MG63 (cell line): ENCODE results near the gene ANK3. TPM values are rescaled to one million over a fixed set of nuclear protein-coding genes. Genes with fewer than 3 reads are reported as not detected.

ENCODE experiments used
- DNase-seq: peaks from one replicate; pipeline ENCODE4 v3.0.0-alpha.2; 2020
- H3K27me3 ChIP-seq: fragments of 250-450 bp; sonication (Bioruptor Pico); 2 replicates; pipeline ENCODE4 v1.5.1; 2020; ENCODE audit warnings: mild to moderate bottlenecking, moderate library complexity
- H3K36me3 ChIP-seq: fragments of 250-450 bp; sonication (Bioruptor Pico); 2 replicates; pipeline ENCODE4 v1.5.1; 2020; ENCODE audit warnings: mild to moderate bottlenecking, moderate library complexity
- H3K4me3 ChIP-seq: fragments of 250-450 bp; sonication (Bioruptor Pico); 2 replicates; pipeline ENCODE4 v1.5.1; 2020; ENCODE audit warnings: mild to moderate bottlenecking, moderate library complexity
- H3K9me3 ChIP-seq: fragments of 250-450 bp; sonication (Bioruptor Pico); 2 replicates; pipeline ENCODE4 v1.5.1; 2020; ENCODE audit warnings: mild to moderate bottlenecking, moderate library complexity
- total RNA-seq: library from RNA; depleted of rRNA; stranded (reverse); fragments of >200 nt; shearing (Covaris generic); gene quantifications from 2 replicates; pipeline ENCODE4 v1.2.3, GENCODE V29; 2014; ENCODE audit warnings: low replicate concordance

Gene ANK3
- total RNA-seq, 1 experiment from 2014 or later: 1.7 TPM

DNA sequence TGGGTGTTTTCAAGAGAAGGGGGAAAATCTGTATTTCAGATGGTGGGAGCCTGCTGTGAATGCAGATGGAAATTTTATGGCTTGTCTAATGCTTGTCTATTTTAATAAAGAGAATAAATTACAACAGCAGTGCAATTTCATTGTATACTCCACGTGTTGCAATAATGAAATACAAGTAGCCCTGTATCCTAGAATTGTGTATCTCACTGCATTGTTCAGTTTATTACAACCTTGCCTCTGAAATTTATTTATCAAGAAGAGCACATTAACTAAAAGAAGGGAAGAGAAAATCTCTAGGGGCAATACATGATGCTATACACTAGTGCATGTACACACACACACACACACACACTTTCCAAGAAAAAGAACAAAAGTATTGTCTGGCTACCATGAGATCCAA, 21.8 kb downstream of the ANK3 start:
- Histone ChIP-seq H3K9me3 (no peaks in the 10 kb centered on the region), H3K27me3 (no peaks in the 10 kb centered on the region), H3K4me3 (no peak overlapping the region), H3K36me3 (no peaks in the 10 kb centered on the region)
- DNase-seq: no peak

DNA sequence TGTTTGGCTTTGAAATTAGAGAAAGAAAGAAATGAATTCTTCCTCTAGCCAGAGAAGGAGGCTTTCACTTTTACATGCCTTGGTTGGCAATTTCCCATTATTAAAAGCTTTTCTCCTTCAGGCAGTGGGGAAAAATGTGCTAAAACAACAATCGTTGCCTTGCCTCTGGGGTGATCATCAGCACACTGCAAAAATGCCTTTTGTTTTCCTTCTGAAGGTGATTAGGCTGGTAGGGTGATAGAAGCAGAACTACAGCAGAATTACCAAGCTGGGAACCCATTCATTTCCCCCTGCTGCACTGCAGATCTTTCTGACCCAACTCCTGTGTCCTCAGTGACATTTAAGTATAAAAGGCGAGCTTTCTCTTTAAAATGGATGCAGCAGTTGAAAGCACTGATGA, 22.2 kb downstream of the ANK3 start:
- no peak for DNase-seq
- no peaks in the 10 kb centered on the region for H3K9me3 ChIP-seq
- H3K36me3 ChIP-seq: no peaks in the 10 kb centered on the region
- no peaks in the 10 kb centered on the region for H3K27me3 ChIP-seq
- H3K4me3 ChIP-seq: no peak overlapping the region

DNA sequence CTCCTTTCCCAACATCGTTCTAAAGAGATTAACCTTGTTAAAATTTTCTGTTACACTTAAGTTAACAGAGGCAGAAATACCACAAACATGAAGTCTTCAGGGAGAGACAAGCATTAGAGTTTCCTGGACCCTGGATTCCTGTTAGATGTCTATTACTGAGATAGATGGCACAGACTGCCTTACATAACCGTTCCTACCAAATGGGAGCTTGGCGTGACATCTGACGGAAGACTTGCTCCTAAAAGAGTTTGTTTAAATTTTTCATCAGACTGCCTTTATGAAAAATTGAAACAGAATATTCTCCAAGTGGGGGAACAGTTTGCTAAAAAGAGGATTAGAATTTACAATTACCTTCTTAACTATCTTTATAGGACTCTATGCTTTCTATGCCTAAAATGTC, 22.7 kb downstream of the ANK3 start:
- no peaks in the 10 kb centered on the region for H3K27me3 ChIP-seq
- no peak for DNase-seq
- H3K9me3 ChIP-seq: no peaks in the 10 kb centered on the region
- H3K4me3 ChIP-seq: no peak overlapping the region
- H3K36me3 ChIP-seq: no peaks in the 10 kb centered on the region

GRCh38 chr10:60363187-60363586, 26.5 kb downstream of the ANK3 start:
- H3K27me3 ChIP-seq: no peaks in the 10 kb centered on the region
- H3K9me3 ChIP-seq: no peaks in the 10 kb centered on the region
- no peak for DNase-seq
- no peak overlapping the region for H3K4me3 ChIP-seq
- no peaks in the 10 kb centered on the region for H3K36me3 ChIP-seq

- no peaks in the 10 kb centered on the region for H3K27me3 ChIP-seq
- no peaks in the 10 kb centered on the region for H3K36me3 ChIP-seq
- no peak overlapping the region for H3K4me3 ChIP-seq
- no peaks in the 10 kb centered on the region for H3K9me3 ChIP-seq
- no peak for DNase-seq
Measured at GRCh38 chr10:60362461-60362860, 27.2 kb downstream of the ANK3 start.

DNA sequence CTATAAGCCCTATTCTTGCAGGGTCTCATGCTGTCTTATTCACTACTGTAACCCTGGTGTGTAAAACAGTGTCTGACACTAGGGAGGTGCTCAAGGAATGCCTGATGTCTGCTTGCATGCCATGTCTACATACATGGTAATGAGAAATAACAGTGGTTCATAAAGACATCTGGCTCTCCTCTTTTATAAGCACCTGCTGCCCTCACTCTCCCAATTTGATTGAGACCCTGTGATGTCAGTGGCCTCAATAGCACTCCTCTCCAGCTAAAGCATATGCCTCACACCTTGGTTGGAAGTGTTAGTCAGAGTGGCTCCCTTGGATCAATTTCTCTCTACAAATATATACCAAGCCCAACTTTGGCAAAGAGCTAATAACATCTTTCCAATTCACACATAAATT, 30.6 kb downstream of the ANK3 start:
- H3K4me3 ChIP-seq: no peak overlapping the region

DNA sequence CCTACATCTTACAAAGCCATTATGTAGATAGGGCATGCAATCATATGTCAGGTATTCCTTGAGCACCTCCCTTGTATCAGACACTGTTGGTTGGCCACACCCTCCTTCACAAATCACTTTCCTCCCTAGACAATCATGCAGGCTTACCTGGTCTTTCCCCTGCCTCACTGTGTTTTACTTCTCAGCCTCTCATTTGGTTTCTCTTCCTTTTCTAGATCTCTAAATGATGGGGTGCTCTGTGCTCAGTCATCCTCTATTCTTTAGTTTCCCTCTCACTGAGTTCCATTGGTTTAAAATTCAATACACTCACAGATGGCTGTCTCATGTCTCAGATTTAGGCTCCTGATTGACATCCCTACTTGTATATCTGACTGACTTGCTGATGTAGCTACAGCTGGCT, 31.4 kb downstream of the ANK3 start:
- Histone ChIP-seq H3K27me3 (no peaks in the 10 kb centered on the region), H3K36me3 (no peaks in the 10 kb centered on the region), H3K9me3 (no peaks in the 10 kb centered on the region), H3K4me3 (no peak overlapping the region)
- no peak for DNase-seq

More for the DNA sequence above, 30.6 kb downstream of the ANK3 start:
- Histone ChIP-seq H3K9me3 (no peaks in the 10 kb centered on the region), H3K36me3 (no peaks in the 10 kb centered on the region), H3K27me3 (no peaks in the 10 kb centered on the region)
- DNase-seq: no peak

DNA sequence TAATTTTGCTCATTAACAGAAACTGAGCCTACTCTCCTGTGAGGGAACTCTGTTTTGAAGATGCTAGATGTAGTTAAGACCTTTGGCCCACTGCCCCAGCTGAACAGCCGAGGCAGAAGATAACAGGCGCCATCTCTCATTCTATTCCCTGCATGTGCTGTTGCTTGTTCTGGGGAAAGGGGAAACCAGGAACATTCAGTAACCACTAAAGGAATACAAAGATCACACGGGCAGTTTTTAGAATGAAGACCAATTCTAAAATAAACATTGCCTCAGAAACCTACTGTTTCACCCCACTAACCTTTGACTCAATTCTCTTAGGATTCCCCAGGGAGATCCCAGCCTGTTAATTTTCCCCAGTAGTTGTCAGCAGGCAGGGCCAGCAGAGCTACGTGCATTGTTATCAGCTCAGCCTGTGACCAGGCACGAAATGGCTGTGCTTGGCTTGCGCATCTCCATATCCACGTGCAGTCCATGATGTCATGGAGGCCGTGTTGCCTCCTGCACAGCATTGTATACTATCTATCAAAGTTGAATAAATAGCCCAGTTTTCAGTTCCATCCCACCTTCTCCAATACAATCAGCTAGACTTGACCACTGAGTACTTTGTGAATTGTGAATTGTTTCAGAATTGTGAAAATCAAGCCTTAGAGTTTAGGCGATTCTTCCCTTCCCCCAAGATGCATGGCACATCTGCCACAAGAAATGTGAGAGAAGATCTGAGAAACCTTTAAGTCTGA, 36.0 kb downstream of the ANK3 start:
- no peak for DNase-seq
- Histone ChIP-seq H3K4me3 (no peak overlapping the region), H3K9me3 (no peaks in the 10 kb centered on the region), H3K36me3 (no peaks in the 10 kb centered on the region), H3K27me3 (no peaks in the 10 kb centered on the region)

DNA sequence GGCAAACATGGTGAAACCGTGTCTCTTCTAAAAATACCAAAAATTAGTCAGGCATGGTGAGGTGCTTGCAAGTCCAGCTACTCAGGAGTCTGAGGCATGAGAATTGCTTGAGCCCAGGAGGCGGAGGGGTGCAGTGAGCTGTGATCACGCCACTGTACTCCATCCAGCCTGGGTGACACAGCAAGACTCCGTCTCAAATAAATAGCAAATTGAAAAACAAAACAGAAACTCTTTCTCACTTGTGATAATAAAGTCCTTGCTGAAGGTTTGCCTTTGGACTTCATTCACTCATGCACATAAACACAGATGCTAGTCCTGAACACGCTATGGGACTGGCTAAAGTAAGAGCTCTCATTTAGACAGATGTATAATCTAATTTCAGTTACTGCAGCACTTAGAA, 37.6 kb downstream of the ANK3 start:
- Histone ChIP-seq H3K27me3 (no peaks in the 10 kb centered on the region), H3K9me3 (no peaks in the 10 kb centered on the region), H3K4me3 (no peak overlapping the region), H3K36me3 (no peaks in the 10 kb centered on the region)
- no peak for DNase-seq

- H3K36me3 ChIP-seq: no peaks in the 10 kb centered on the region
- no peaks in the 10 kb centered on the region for H3K27me3 ChIP-seq
- H3K4me3 ChIP-seq: no peak overlapping the region
- no peak for DNase-seq
- no peaks in the 10 kb centered on the region for H3K9me3 ChIP-seq
Measured at GRCh38 chr10:60351191-60351853, 38.4 kb downstream of the ANK3 start.

- no peak overlapping the region for H3K4me3 ChIP-seq
- no peaks in the 10 kb centered on the region for H3K9me3 ChIP-seq
Measured at GRCh38 chr10:60350400-60350799, 39.3 kb downstream of the ANK3 start.

DNA sequence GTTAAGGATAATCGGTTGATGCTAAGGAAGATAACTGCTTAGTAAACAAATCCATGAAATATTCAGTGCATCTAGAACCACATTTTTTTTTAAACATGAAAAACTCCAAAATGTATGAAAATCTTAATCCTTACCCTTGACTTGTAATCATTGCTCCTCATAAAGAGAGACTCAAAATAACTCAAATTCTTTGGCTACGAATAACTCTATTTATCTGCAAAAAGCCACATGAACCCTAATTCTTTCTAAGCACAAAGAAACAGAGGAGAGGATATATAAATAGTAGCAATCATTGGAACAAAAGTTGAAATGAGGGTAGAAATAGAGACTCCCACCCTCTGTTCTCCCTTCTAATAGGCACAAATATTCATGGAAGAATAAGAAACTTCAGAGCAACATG, 40.2 kb downstream of the ANK3 start:
- no peak for DNase-seq
- Histone ChIP-seq H3K4me3 (no peak overlapping the region), H3K9me3 (no peaks in the 10 kb centered on the region), H3K36me3 (no peaks in the 10 kb centered on the region), H3K27me3 (no peaks in the 10 kb centered on the region)

More at GRCh38 chr10:60350400-60350799, 39.3 kb downstream of the ANK3 start:
- Histone ChIP-seq H3K36me3 (no peaks in the 10 kb centered on the region), H3K27me3 (no peaks in the 10 kb centered on the region)
- DNase-seq: no peak

DNA sequence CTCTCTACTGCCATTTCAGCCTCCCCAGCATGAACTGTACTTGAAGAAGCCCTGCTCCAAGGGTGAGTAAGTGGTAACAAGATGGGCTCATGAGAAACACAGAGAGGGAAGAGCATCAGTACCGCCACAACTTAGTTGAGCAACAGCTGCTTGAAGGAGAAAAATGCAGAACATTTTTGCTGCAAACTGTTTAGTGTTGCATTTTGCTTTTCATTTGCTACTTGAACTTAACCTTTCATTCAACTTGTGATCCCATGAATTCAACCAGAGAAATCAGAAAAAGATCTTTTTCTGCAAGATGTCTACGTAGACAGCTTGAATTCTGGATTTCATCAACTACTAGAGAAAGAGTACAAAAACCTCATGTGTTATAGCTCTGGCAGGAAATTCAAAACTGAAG, 40.7 kb downstream of the ANK3 start:
- Histone ChIP-seq H3K36me3 (no peaks in the 10 kb centered on the region), H3K4me3 (no peak overlapping the region)
- DNase-seq: no peak

GRCh38 chr10:60347270-60347669, 42.4 kb downstream of the ANK3 start:
- DNase-seq: no peak
- no peaks in the 10 kb centered on the region for H3K9me3 ChIP-seq
- H3K4me3 ChIP-seq: no peak overlapping the region

More for the DNA sequence above, 40.7 kb downstream of the ANK3 start:
- no peaks in the 10 kb centered on the region for H3K27me3 ChIP-seq
- H3K9me3 ChIP-seq: no peaks in the 10 kb centered on the region

DNA sequence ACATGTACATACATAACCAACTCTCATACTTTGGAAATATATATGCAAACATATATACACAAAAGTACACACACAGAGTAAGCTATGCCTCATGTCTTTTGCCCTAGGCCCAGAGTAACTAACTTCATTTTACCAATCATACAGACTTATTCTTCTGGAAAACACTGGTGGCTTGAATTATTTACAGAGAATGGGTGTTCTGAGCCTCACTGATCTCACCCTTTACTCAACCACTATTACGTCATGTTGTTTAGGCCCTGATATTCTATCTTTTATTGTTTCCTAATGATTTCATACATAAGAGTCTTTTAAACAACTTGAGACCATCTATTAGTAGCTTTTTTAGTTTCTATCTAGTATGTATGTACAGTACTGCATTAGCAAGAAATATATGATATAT, 43.0 kb downstream of the ANK3 start:
- Histone ChIP-seq H3K9me3 (no peaks in the 10 kb centered on the region), H3K36me3 (no peaks in the 10 kb centered on the region), H3K4me3 (no peak overlapping the region), H3K27me3 (no peaks in the 10 kb centered on the region)
- no peak for DNase-seq

More at GRCh38 chr10:60347270-60347669, 42.4 kb downstream of the ANK3 start:
- H3K36me3 ChIP-seq: no peaks in the 10 kb centered on the region
- no peaks in the 10 kb centered on the region for H3K27me3 ChIP-seq

DNA sequence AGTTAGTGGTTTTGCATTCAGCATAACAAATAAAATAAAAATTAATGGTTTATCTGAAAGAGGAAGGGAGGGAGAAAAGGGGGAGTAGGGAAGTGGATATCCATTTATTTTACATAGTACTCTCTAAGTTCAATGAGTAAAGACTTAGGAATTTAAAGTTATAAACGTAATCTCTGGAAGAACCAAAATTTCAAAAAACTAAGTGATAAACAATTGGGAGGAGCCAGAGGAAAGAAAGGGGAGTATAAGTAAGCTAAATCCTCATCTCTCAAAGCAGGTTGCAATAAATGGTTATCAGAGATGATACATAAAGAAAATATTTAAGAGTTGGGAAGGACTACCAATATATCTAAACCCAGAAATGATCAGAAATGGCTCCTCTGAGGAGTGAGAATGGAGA, 46.4 kb downstream of the ANK3 start:
- H3K27me3 ChIP-seq: no peaks in the 10 kb centered on the region
- no peak for DNase-seq
- H3K36me3 ChIP-seq: no peaks in the 10 kb centered on the region
- no peaks in the 10 kb centered on the region for H3K9me3 ChIP-seq
- H3K4me3 ChIP-seq: no peak overlapping the region

- DNase-seq: no peak
- Histone ChIP-seq H3K36me3 (no peaks in the 10 kb centered on the region), H3K9me3 (no peaks in the 10 kb centered on the region), H3K27me3 (no peaks in the 10 kb centered on the region), H3K4me3 (no peak overlapping the region)
Measured at GRCh38 chr10:60341969-60342368, 47.7 kb downstream of the ANK3 start.

GRCh38 chr10:60340973-60341372, 48.7 kb downstream of the ANK3 start:
- no peaks in the 10 kb centered on the region for H3K9me3 ChIP-seq
- H3K27me3 ChIP-seq: no peaks in the 10 kb centered on the region
- no peak overlapping the region for H3K4me3 ChIP-seq
- no peak for DNase-seq
- no peaks in the 10 kb centered on the region for H3K36me3 ChIP-seq
